ENCODE measurements around the gene VPS41.

- TF ChIP-seq POLR2A (IDR thresholded peaks at IDR 0.05) (no peak), CTCF (IDR thresholded peaks at IDR 0.05) (no peak)
Observed at GRCh38 chr7:38934536-38934935, 25.5 kb upstream of the VPS41 start.
